Measurements from ENCODE around the gene MAZ. TPM values are rescaled to one million over a fixed set of nuclear protein-coding genes. Genes with fewer than 3 reads are reported as not detected.

MAZ gene
- total and polyA plus RNA-seq, 2 of the 13 experiments (the other 11 are each of a cell fraction or from before 2014, with no cell fraction given): 203 to 277 TPM

DNA sequence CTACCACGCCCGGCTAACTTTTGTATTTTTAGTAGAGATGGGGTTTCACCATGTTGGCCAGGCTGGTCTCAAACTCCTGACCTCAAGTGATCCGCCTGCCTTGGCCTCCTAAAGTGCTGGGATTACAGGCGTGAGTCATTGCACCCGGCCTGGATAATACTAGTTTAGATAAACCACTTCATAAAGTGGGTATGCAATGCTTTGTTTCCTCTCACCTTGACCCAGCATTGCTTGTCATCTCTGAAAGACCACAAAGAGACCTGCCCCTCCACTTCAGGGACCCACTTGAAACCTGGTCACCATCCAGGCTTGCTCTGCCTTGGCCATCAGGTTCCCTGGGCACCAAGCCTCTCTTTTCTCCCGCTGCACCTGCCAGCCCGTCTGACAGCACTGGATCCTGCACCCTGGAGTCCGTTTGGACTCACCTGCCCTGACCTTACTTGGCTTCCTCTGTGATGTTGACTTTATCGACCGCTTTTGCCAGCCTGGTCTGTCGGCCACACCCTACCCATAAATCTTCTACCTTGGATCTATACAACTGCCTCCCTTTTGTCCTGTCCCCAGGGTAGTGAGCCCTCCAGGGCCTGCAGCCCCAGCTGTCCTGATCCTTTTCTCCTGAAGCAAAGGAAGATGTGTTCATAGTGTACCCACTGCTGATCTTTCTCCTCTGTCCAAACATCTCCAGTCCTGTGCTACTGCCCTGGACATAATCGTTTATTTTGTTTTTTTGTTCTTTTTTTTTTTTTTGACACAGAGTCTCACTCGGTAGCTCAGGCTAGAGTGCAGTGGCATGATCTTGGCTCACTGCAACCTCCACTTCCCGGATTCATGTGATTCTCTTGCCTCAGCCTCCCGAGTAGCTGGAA is 40.9 kb upstream of the MAZ start (continued):
- TF ChIP-seq TAF1 (CRISPR knock-in tag; IDR thresholded peaks at IDR 0.05) (no peak), THAP11 (CRISPR knock-in tag; IDR thresholded peaks at IDR 0.05) (peak; percentile 81), SNAPC2 (CRISPR knock-in tag; IDR thresholded peaks at IDR 0.05) (no peak; the same call in 1 of the 2 replicates), ZEB1 (IDR thresholded peaks at IDR 0.05; ENCODE audit: insufficient replicate concordance, low read depth) (peak; percentile 99), ZNF781 (CRISPR knock-in tag; IDR thresholded peaks at IDR 0.05; ENCODE audit: borderline replicate concordance, not compliant biosample characterization) (no peak), JUND (CRISPR knock-in tag; IDR thresholded peaks at IDR 0.05) (peak; percentile 83), MTF2 (CRISPR knock-in tag; IDR thresholded peaks at IDR 0.05; ENCODE audit: borderline replicate concordance) (no peak), ZBTB8A (CRISPR knock-in tag; IDR thresholded peaks at IDR 0.05; ENCODE audit: borderline replicate concordance, low read depth) (no peak), KLF13 (CRISPR knock-in tag; IDR thresholded peaks at IDR 0.05) (no peak), ZNF432 (CRISPR knock-in tag; IDR thresholded peaks at IDR 0.05; ENCODE audit: borderline replicate concordance) (no peak; the same call in 1 of the 2 replicates), ZNF660 (CRISPR knock-in tag; IDR thresholded peaks at IDR 0.05; ENCODE audit: borderline replicate concordance, low read depth) (no peak), NR2F6 (IDR thresholded peaks at IDR 0.05) (peak; percentile 90), NR2F6 (CRISPR knock-in tag; IDR thresholded peaks at IDR 0.05) (peak; percentile 97), ZNF577 (CRISPR knock-in tag; IDR thresholded peaks at IDR 0.05; ENCODE audit: borderline replicate concordance, low read depth) (no peak), FOXP1 (IDR thresholded peaks at IDR 0.05) (no peak), FOXP1 (CRISPR knock-in tag; IDR thresholded peaks at IDR 0.05) (peak; percentile 86), FOXK2 (IDR thresholded peaks at IDR 0.05) (0 out of 2 replicates have a peak, but pooled peaks have one; percentile 5), ZNF773 (CRISPR knock-in tag; IDR thresholded peaks at IDR 0.05; ENCODE audit: borderline replicate concordance) (0 out of 2 replicates have a peak, but pooled peaks have one; percentile 28), FOXO1 (CRISPR knock-in tag; IDR thresholded peaks at IDR 0.05) (peak; percentile 85), ZNF570 (CRISPR knock-in tag; IDR thresholded peaks at IDR 0.05; ENCODE audit: borderline replicate concordance) (no peak), ESRRA (CRISPR knock-in tag; IDR thresholded peaks at IDR 0.05; ENCODE audit: low read depth) (peak; percentile 87; the same call in 1 of the 2 replicates), HOXA3 (CRISPR knock-in tag; IDR thresholded peaks at IDR 0.05) (peak; percentile 96), ZNF782 (CRISPR knock-in tag; IDR thresholded peaks at IDR 0.05; ENCODE audit: borderline replicate concordance) (no peak), GATAD1 (CRISPR knock-in tag; IDR thresholded peaks at IDR 0.05) (peak; percentile 60), ZNF234 (CRISPR knock-in tag; conservative IDR thresholded peaks at IDR 0.05) (no peak), NRL (CRISPR knock-in tag; IDR thresholded peaks at IDR 0.05; ENCODE audit: borderline replicate concordance) (peak; percentile 63; the same call in 1 of the 2 replicates), ZFX (CRISPR knock-in tag; IDR thresholded peaks at IDR 0.05; ENCODE audit: low read depth) (peak; percentile 64; the same call in 1 of the 2 replicates), CREB1 (IDR thresholded peaks at IDR 0.05) (no peak), CREB1 (CRISPR knock-in tag; IDR thresholded peaks at IDR 0.05) (peak; percentile 55)
- TF ChIP-seq, protein P1, sequence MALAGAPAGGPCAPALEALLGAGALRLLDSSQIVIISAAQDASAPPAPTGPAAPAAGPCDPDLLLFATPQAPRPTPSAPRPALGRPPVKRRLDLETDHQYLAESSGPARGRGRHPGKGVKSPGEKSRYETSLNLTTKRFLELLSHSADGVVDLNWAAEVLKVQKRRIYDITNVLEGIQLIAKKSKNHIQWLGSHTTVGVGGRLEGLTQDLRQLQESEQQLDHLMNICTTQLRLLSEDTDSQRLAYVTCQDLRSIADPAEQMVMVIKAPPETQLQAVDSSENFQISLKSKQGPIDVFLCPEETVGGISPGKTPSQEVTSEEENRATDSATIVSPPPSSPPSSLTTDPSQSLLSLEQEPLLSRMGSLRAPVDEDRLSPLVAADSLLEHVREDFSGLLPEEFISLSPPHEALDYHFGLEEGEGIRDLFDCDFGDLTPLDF (CRISPR knock-in tag; IDR thresholded peaks at IDR 0.05): no peak
- TF ChIP-seq, protein P2, sequence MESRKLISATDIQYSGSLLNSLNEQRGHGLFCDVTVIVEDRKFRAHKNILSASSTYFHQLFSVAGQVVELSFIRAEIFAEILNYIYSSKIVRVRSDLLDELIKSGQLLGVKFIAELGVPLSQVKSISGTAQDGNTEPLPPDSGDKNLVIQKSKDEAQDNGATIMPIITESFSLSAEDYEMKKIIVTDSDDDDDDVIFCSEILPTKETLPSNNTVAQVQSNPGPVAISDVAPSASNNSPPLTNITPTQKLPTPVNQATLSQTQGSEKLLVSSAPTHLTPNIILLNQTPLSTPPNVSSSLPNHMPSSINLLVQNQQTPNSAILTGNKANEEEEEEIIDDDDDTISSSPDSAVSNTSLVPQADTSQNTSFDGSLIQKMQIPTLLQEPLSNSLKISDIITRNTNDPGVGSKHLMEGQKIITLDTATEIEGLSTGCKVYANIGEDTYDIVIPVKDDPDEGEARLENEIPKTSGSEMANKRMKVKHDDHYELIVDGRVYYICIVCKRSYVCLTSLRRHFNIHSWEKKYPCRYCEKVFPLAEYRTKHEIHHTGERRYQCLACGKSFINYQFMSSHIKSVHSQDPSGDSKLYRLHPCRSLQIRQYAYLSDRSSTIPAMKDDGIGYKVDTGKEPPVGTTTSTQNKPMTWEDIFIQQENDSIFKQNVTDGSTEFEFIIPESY (CRISPR knock-in tag; IDR thresholded peaks at IDR 0.05): peak; percentile 69; the same call in 1 of the 2 replicates

Measured in HepG2 (cell line).